Measurements from ENCODE around the gene HES3.
"Not testable (repeated sequence)": the region's sequence is repeated elsewhere in the genome, so short reads cannot be mapped to it uniquely, and the experiment has no call there.

Gene HES3

GRCh38 chr1:6210591-6211355 lies 33.2 kb upstream of the HES3 start:
- no peak overlapping the region for H3K4me3 Mint-ChIP-seq
- peaks cover 25% of the 10 kb centered on the region for H3K27me3 Mint-ChIP-seq
- H3K4me1 Mint-ChIP-seq (ENCODE audit: low read depth): peaks cover 4% of the 10 kb centered on the region
- H3K9me3 Mint-ChIP-seq: no peaks in the 10 kb centered on the region
- H3K27ac Mint-ChIP-seq: no peak overlapping the region
- no peaks in the 10 kb centered on the region for H3K36me3 Mint-ChIP-seq (ENCODE audit: low read depth)

DNA sequence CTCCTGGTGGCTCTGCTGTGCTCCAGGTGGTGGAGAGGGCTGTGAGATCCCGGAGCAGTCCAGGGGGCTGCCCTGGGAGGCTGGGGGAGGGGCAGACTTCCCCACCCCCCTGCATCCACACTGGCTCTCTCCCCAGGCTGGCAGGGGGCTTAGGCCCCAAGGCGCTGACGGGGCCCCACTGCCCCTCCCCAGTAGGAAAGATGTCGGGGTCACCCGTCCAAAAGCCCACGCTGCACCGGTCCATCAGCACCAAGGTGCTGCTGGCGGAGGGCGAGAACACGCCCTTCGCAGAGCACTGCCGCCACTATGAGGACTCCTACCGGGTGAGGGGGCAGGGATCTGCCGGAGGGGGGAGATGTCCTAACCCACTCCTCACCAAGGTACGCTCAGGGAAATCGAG lies 32.2 kb upstream of the HES3 start:
- Mint-ChIP-seq H3K27ac (no peak overlapping the region), H3K4me3 (no peak overlapping the region), H3K4me1 (ENCODE audit: low read depth) (peaks cover 4% of the 10 kb centered on the region), H3K36me3 (ENCODE audit: low read depth) (no peaks in the 10 kb centered on the region), H3K27me3 (peaks cover 26% of the 10 kb centered on the region), H3K9me3 (no peaks in the 10 kb centered on the region)

- H3K9me3 Mint-ChIP-seq: no peaks in the 10 kb centered on the region
- no peak overlapping the region for H3K4me3 Mint-ChIP-seq
- peaks cover 4% of the 10 kb centered on the region for H3K4me1 Mint-ChIP-seq (ENCODE audit: low read depth)
- H3K27me3 Mint-ChIP-seq: peaks cover 22% of the 10 kb centered on the region
- no peak overlapping the region for H3K27ac Mint-ChIP-seq
- H3K36me3 Mint-ChIP-seq (ENCODE audit: low read depth): no peaks in the 10 kb centered on the region
Observed at GRCh38 chr1:6212193-6212959, 31.6 kb upstream of the HES3 start.

DNA sequence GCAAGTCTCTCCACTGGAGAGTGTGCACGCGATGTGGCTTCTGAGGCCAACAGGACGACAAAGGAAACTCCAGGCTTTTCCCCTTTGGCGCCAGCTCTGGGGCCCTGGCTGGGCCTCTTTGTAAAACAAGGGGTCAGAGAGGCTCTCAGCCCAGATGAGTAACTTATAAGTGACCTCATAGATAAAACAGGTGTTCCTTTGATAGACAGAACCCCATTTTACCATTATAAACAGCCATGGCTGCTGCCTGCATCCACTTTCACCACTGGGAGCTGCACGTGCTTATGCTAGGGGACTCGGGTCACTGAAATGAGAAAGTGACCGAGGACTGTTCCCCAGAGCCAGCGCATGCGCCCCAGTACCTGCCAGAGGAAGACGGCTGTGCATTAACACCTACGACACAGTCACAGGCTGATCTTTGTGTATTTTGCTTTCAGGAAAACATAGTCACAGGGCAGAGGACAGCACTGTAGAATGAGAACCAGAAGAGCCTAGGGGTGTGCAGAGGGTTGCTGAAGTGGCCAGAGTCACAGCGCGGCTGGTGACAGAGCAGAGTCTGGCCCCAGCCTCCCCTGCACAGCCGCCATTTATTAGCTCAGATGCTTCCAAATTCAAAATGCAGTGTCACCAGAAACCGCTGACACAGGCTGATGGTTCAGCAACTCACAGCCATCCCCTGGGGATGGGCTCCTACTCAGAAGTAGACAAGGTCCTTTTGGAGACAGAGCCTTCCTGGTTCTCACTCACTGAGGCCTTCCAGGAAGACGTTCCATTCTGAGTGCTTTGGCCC lies 25.4 kb upstream of the HES3 start:
- Mint-ChIP-seq H3K27me3 (peaks cover 12% of the 10 kb centered on the region), H3K4me3 (no peak overlapping the region)

DNA sequence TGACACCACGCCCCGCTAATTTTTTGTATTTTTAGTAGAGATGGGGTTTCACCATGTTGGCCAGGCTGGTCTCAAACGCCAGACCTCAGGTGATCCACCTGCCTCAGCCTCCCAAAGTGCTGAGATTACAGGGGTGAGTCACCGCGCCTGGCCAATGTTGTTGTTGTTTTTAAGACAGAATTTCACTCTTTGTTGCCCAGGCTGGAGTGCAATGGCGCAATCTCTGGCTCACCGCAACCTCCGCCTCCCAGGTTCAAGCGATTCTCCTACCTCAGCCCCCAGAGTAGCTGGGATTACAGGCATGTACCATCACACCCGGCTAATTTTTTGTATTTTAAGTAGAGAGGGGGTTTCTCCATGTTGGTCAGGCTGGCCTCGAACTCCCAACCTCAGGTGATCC lies 24.3 kb upstream of the HES3 start:
- not testable (repeated sequence) for H3K4me1 Mint-ChIP-seq (ENCODE audit: low read depth)

More for the DNA sequence above, 25.4 kb upstream of the HES3 start:
- no peaks in the 10 kb centered on the region for H3K9me3 Mint-ChIP-seq
- no peaks in the 10 kb centered on the region for H3K4me1 Mint-ChIP-seq (ENCODE audit: low read depth)
- H3K36me3 Mint-ChIP-seq (ENCODE audit: low read depth): peaks cover 21% of the 10 kb centered on the region
- H3K27ac Mint-ChIP-seq: no peak overlapping the region

GRCh38 chr1:6220236-6220635 lies 23.7 kb upstream of the HES3 start:
- Mint-ChIP-seq H3K27me3 (peaks cover 7% of the 10 kb centered on the region), H3K36me3 (ENCODE audit: low read depth) (peaks cover 38% of the 10 kb centered on the region), H3K9me3 (no peaks in the 10 kb centered on the region), H3K27ac (no peak overlapping the region), H3K4me1 (ENCODE audit: low read depth) (no peaks in the 10 kb centered on the region), H3K4me3 (no peak overlapping the region)

More for the DNA sequence above, 24.3 kb upstream of the HES3 start:
- not testable (repeated sequence) for H3K27ac Mint-ChIP-seq, H3K4me3 Mint-ChIP-seq, H3K9me3 Mint-ChIP-seq
- Mint-ChIP-seq H3K27me3 (peaks cover 12% of the 10 kb centered on the region), H3K36me3 (ENCODE audit: low read depth) (peaks cover 32% of the 10 kb centered on the region)

DNA sequence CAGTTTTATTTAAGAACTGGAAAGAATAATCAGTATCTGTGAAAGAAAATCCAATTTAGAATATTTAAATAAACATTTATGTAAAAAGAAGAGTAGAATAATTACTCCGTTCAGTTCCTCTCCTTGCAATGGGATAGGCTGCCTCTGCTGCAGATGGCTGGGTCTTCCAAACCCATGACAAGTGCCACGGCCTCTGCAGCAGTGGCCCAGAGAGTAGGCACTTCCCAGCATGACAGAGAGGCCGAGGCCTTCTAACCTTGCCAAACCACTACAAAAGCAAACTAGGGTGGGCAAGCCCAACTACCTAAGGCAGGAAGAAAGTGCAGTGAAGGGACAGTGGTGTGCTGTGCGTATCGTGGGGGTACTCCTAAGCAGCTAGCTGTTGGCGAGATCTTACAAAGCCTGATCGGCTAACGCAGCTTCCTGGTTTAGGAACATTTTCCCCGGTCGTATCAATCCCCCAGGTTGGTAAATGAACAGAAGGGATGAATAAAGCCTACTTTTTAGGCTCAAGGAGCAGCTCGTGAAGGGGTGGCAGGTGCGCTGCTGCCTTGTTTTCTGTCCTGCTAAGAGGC lies 22.7 kb upstream of the HES3 start:
- peaks cover 47% of the 10 kb centered on the region for H3K36me3 Mint-ChIP-seq (ENCODE audit: low read depth)

DNA sequence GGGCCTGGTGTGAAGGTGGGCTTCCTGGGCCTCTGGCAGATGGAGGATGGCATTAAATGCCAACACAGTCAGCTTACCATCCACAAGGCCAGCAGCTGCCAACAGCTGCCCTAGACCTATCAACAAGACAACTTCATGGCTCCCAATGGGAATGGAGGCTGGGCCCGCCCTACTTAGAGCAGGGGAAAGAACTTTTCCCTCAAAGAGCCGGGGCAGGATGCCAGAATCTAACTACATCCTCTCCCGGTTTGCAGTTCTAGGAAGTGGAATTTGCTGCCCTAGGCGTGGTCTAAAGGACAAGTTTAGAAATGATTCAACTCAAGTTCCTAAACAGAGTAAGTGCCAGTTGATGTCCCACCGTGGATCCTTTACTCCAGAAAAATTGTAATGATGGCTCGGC lies 21.3 kb upstream of the HES3 start:
- Mint-ChIP-seq H3K9me3 (no peaks in the 10 kb centered on the region), H3K36me3 (ENCODE audit: low read depth) (peaks cover 58% of the 10 kb centered on the region), H3K4me3 (no peak overlapping the region), H3K27ac (no peak overlapping the region), H3K27me3 (no peaks in the 10 kb centered on the region), H3K4me1 (ENCODE audit: low read depth) (no peaks in the 10 kb centered on the region)

More for the DNA sequence above, 22.7 kb upstream of the HES3 start:
- Mint-ChIP-seq H3K4me1 (ENCODE audit: low read depth) (no peaks in the 10 kb centered on the region), H3K4me3 (no peak overlapping the region), H3K27ac (no peak overlapping the region), H3K27me3 (no peaks in the 10 kb centered on the region), H3K9me3 (no peaks in the 10 kb centered on the region)

DNA sequence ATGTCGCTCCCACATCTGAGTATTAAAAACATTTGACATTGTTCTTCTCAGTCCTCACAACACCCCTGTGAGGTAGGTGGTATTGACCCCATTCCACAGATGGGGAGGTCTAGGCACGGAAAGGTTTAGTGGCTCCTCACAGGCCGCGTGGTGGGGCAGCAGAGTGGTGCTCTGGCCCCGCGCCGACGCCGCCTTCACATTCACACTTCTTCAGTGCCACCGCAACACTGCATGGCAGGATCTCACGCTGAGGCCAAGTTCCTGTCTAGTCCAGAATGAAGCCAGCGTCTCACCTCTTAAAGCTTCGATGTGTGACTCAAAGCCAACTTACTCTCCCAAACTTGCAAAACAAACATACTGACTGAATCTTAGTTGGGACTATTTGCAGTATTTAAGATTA lies 20.4 kb upstream of the HES3 start:
- no peaks in the 10 kb centered on the region for H3K9me3 Mint-ChIP-seq
- no peaks in the 10 kb centered on the region for H3K27me3 Mint-ChIP-seq
- peaks cover 58% of the 10 kb centered on the region for H3K36me3 Mint-ChIP-seq (ENCODE audit: low read depth)
- H3K4me3 Mint-ChIP-seq: no peak overlapping the region
- no peak overlapping the region for H3K27ac Mint-ChIP-seq
- H3K4me1 Mint-ChIP-seq (ENCODE audit: low read depth): no peaks in the 10 kb centered on the region

DNA sequence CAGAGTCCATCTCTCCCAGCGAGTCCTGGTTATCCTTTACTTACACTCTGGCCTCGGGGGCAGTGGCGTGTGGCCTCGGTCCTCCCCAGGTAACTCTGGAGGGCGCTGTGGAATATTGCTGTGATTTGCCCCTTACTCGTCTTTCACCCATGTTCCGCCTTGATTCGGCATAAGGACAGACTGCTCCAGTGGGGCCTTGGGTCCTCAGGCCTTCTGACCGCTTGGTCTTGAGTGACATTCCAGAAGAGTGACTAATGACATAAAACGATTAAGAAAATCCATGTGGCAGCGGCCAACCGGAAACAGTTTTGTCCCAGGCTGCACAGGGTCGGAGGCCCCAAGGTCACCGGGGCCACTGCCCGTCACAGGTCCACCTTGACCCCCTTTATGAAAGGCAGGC lies 19.3 kb upstream of the HES3 start:
- H3K27ac Mint-ChIP-seq: no peak overlapping the region
- no peak overlapping the region for H3K4me3 Mint-ChIP-seq
- no peaks in the 10 kb centered on the region for H3K9me3 Mint-ChIP-seq
- H3K27me3 Mint-ChIP-seq: no peaks in the 10 kb centered on the region
- H3K4me1 Mint-ChIP-seq (ENCODE audit: low read depth): no peaks in the 10 kb centered on the region
- peaks cover 60% of the 10 kb centered on the region for H3K36me3 Mint-ChIP-seq (ENCODE audit: low read depth)

DNA sequence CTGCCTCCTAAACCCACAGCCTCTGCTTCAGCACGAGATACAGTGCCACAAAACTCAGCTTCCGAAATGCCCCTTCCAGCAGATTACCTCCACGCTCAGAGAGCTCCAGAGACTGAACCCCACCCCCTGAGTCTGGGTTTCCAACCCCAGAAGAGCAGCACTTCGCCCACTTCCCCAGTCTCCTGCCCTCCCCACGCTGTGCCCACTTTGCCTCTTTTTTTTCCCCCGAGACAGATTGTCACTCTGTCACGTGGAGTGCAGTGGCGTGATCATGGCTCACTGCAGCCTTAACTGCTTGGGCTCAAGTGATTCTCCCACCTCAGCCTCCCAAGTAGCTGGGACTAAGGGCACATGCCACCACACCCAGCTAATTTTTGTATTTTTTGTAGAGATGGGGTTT lies 18.3 kb upstream of the HES3 start:
- Mint-ChIP-seq H3K36me3 (ENCODE audit: low read depth) (peaks cover 57% of the 10 kb centered on the region), H3K9me3 (no peaks in the 10 kb centered on the region), H3K27me3 (no peaks in the 10 kb centered on the region), H3K27ac (no peak overlapping the region), H3K4me1 (ENCODE audit: low read depth) (no peaks in the 10 kb centered on the region), H3K4me3 (no peak overlapping the region)

DNA sequence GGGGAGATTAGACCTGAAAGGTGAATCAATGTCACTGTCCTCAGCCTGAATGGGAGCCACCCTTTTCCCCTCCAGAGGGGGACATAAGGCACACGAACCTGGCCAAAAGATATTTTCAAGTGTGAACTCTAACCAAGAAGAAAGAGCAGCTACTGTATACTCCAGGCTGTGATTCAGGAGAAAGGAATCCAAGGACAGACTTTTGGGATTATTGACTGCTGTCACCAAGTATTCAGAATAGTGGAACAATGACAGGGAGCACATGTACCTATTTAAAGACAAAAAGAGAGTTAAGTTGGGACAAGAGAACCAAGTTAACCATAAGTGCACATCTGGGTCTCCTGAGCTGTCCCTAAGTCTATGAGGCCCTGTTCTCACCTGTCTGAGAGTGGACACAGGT lies 10.6 kb upstream of the HES3 start:
- peaks cover 33% of the 10 kb centered on the region for H3K36me3 Mint-ChIP-seq (ENCODE audit: low read depth)
- no peak overlapping the region for H3K4me3 Mint-ChIP-seq
- peaks cover 23% of the 10 kb centered on the region for H3K4me1 Mint-ChIP-seq (ENCODE audit: low read depth)
- no peak overlapping the region for H3K27ac Mint-ChIP-seq
- H3K9me3 Mint-ChIP-seq: no peaks in the 10 kb centered on the region
- H3K27me3 Mint-ChIP-seq: no peaks in the 10 kb centered on the region

DNA sequence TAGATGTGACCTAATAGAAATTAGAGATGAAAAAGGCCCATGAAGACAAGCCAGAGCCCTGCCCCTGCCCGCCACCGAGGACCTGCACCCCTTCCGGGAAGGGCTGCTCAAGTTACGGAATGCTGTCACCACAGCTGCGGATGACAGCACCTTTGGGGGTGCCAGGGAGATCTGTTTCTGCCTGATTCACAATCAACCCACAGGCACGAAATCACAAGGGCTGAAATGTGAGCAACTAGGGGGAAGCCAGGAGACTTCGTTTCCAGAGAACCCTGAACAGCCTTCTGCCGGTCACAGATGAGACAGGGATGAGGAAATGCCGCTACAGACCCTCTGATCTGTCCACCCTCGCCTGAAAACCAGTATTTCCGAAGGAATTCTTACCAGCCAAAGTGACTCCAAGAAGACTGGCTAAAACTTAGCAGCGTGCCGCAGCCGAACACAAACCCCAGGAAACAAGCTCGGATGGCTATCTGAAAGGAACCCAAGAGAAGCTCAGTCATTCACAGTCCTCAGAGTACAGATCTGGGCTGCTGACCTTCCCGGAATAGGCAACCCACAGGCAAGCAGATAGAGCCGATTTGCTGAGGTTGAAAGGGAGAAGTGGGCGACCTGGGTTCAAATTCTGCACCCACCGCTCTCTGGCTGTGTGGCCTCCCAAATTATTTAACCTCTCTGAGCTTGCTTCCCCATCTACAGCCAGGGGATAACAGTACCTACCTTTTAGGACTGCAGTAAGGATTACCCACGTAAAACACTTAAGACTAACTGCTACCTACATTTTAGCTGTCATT lies 9.3 kb upstream of the HES3 start:
- Mint-ChIP-seq H3K4me3 (peak overlapping the region; percentile 92), H3K27me3 (peaks cover 13% of the 10 kb centered on the region), H3K9me3 (no peaks in the 10 kb centered on the region), H3K27ac (peak overlapping the region; percentile 90), H3K36me3 (ENCODE audit: low read depth) (peaks cover 31% of the 10 kb centered on the region), H3K4me1 (ENCODE audit: low read depth) (peaks cover 23% of the 10 kb centered on the region)

DNA sequence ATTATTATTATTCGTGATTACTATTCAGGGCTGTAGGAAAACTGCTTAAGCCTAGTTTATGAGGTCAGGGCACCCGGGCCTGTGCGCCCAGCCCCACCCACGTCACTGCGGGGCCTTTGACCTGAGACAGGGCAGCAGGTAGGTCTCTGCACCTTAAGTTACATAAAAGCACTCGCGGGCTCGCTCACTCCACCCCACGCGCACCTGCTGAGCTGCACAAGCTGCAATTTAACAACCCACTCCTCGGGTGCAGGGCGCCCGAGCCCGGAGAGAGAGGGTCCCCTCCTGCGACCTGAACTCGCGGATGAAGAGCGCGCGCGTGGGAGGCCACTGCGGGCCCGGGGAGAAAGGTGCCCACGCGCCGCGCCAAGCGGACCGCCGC lies 8.7 kb upstream of the HES3 start:
- peaks cover 29% of the 10 kb centered on the region for H3K36me3 Mint-ChIP-seq (ENCODE audit: low read depth)
- no peaks in the 10 kb centered on the region for H3K9me3 Mint-ChIP-seq
- peaks cover 19% of the 10 kb centered on the region for H3K27me3 Mint-ChIP-seq
- peak overlapping the region; percentile 92 for H3K4me3 Mint-ChIP-seq
- peaks cover 23% of the 10 kb centered on the region for H3K4me1 Mint-ChIP-seq (ENCODE audit: low read depth)
- peak overlapping the region; percentile 90 for H3K27ac Mint-ChIP-seq
